GM12865 (cell line): ENCODE data around the gene ADCY5.

Experiments
- DNase-seq: peaks from one replicate; pipeline ENCODE4 v3.0.0; 2010; ENCODE audit warnings: low read depth
- H3K4me3 ChIP-seq: 2 replicates; pipeline ENCODE4 v1.5.1; 2011; ENCODE audit warnings: mild to moderate bottlenecking, low read depth, low read length, control low read depth
- TF ChIP-seq, protein P1 (sequence below): IDR thresholded peaks from 2 replicates; pipeline ENCODE4 v1.5.1; 2011; ENCODE audit warnings: low read length, control low read depth, low read depth, inconsistent platforms; ENCODE audit not compliant: insufficient read depth; ENCODE audit errors: missing control alignments

The ADCY5 gene

DNA sequence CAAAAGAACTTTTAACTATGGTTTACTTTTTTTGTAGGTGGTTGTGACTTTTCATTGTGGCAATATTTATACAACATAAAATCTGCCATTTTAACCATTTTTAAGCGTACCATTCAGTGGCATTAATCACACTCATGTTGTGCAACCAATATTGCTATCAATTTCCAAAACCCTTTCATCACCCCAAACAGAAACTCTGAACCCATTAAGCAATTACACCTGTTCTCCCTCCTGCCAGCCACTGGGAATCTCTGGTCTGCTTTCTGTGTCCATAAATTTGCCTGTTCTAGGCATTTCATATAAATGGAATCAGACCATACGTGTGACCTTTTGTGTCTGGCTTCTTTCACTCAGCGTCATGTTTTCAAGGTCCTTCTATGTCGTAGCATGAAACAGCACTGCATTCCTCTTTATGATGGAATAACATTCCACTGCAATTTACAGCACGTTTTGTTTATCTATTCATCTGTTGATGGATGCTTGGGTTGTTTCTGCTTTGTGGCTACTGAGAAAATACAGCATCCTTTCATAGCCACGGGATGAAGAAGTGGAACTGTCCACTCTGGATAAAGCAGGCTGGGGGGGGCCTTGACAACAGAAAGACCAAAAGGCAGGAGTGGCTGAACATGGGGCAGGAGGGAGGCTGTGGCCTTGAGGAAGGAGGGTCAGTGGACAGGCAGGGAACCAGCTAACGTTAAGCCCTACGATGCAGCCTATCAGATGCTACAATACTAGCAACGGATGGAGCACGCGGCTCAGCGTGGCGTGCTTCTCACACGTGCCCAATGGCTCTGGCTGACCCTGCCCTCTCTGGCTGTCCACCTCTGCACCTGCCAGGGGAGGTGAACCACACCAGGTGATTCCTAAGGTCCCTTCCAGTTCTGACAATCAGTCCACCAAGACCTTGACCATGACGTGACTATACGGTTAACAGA lies 136.3 kb downstream of the ADCY5 start:
- no peak for DNase-seq
- TF ChIP-seq, protein P1, sequence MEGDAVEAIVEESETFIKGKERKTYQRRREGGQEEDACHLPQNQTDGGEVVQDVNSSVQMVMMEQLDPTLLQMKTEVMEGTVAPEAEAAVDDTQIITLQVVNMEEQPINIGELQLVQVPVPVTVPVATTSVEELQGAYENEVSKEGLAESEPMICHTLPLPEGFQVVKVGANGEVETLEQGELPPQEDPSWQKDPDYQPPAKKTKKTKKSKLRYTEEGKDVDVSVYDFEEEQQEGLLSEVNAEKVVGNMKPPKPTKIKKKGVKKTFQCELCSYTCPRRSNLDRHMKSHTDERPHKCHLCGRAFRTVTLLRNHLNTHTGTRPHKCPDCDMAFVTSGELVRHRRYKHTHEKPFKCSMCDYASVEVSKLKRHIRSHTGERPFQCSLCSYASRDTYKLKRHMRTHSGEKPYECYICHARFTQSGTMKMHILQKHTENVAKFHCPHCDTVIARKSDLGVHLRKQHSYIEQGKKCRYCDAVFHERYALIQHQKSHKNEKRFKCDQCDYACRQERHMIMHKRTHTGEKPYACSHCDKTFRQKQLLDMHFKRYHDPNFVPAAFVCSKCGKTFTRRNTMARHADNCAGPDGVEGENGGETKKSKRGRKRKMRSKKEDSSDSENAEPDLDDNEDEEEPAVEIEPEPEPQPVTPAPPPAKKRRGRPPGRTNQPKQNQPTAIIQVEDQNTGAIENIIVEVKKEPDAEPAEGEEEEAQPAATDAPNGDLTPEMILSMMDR: no peak
- H3K4me3 ChIP-seq: no peak overlapping the region

- no peak for DNase-seq
Measured at GRCh38 chr3:123311201-123311600, 137.7 kb downstream of the ADCY5 start.

DNA sequence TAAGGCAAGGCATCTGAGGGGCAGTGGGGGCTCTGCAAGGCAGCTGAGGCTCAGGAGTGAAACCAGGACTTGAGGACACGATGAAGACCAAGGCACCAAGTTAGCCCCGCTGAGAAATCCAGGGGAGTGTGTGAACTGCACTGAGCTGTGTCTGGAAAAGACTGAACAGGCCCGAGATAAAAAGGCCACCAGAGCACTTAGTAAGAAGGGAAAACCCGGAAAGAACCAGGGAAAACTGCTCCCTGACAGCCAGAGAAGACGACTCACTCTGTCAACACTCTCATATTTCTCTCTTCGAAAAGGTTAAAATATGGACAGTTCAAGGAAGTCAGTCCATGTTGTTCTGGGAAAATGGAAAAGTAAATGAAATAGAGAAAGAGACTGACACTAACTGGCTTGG lies 138.1 kb downstream of the ADCY5 start:
- H3K4me3 ChIP-seq: no peak overlapping the region
- DNase-seq: no peak
- TF ChIP-seq, protein P1: no peak

More at GRCh38 chr3:123311201-123311600, 137.7 kb downstream of the ADCY5 start:
- no peak overlapping the region for H3K4me3 ChIP-seq
- TF ChIP-seq, protein P1: no peak

DNA sequence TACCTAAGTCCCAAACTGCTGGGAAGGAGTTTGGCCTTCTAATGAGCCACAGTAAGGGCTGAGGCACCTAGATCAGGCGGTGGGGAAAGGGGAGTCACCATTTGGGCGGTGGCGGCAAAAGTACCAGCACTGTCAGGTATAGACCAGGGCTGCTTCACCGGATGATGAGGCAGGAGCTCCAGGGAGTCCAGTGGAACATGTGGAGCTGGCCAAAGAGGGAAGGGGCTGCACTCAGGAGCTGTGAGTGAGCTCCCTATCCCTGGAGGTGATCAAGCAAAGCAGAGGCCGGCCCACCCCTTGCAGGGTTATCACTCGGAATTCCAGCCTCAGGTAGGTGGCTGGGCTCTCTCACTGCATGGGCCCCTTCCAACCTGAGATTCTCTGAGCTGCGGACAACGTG lies 138.7 kb downstream of the ADCY5 start:
- TF ChIP-seq, protein P1: no peak
- DNase-seq: no peak
- H3K4me3 ChIP-seq: no peak overlapping the region

GRCh38 chr3:123307064-123307463 lies 141.8 kb downstream of the ADCY5 start:
- H3K4me3 ChIP-seq: no peak overlapping the region
- TF ChIP-seq, protein P1: no peak
- no peak for DNase-seq

GRCh38 chr3:123305192-123305591 lies 143.7 kb downstream of the ADCY5 start:
- TF ChIP-seq, protein P1: no peak
- DNase-seq: no peak
- no peak overlapping the region for H3K4me3 ChIP-seq
